Measurements from ENCODE around the gene MAP1S. TPM values are rescaled to one million over a fixed set of nuclear protein-coding genes. Genes with fewer than 3 reads are reported as not detected.

The MAP1S gene
- total and polyA plus RNA-seq, 10 donors, result 15.0 to 63.1 (median 35.5) TPM

- Histone ChIP-seq H3K36me3 (no peaks in the 10 kb centered on the region), H3K27ac (no peak overlapping the region), H3K27me3 (replicated peaks in 1 of 7) (peaks cover 0 to 3% (median 0%) of the 10 kb centered on the region in 7 donors), H3K9me3 (no peaks in the 10 kb centered on the region), H3K4me1 (peaks cover 0 to 7% (median 3%) of the 10 kb centered on the region in 6 donors), H3K4me3 (no peak overlapping the region)
- intact Hi-C loops (cut with DNase I; ENCODE audit: low total_unique reads), result loop anchor here (5.0 kb wide), 1 partner anchor 55 kb away; no protein-coding TSS in a partner anchor
- WGBS, 5 donors, result 74 to 86% (median 84%) methylated on average over 6 of the region's 6 CpGs
- no peak for DNase-seq
- TF ChIP-seq POLR2A (IDR thresholded peaks at IDR 0.05) (no peak), CTCF (IDR thresholded peaks at IDR 0.05 in 8 of 11, conservative IDR thresholded peaks at IDR 0.05 in 3 of 11) (no peak), POLR2AphosphoS5 (IDR thresholded peaks at IDR 0.05) (no peak)
Observed at GRCh38 chr19:17711851-17712250, 7.4 kb upstream of the MAP1S start.

GRCh38 chr19:17716309-17716929 lies 2.9 kb upstream of the MAP1S start:
- 70 to 79% (median 76%) methylated on average over 4 of the region's 4 CpGs for WGBS, 5 donors

GRCh38 chr19:17718550-17718946 lies 732 bp upstream of the MAP1S start:
- intact Hi-C loops (cut with DNase I; ENCODE audit: low total_unique reads), result no loop called here
- Histone ChIP-seq H3K4me1 (peaks cover 37 to 72% (median 60%) of the 10 kb centered on the region in 6 donors), H3K27ac (peak overlapping the region in 2 of 8 donors; percentile 86 to 88), H3K4me3 (peak overlapping the region in 1 of 8 donors; percentile 98), H3K27me3 (replicated peaks in 1 of 7) (no peaks in the 10 kb centered on the region), H3K9me3 (no peaks in the 10 kb centered on the region), H3K36me3 (peaks cover 0 to 16% (median 2%) of the 10 kb centered on the region in 6 donors)
- TF ChIP-seq POLR2A (IDR thresholded peaks at IDR 0.05) (no peak), CTCF (IDR thresholded peaks at IDR 0.05 in 8 of 11, conservative IDR thresholded peaks at IDR 0.05 in 3 of 11) (no peak), POLR2AphosphoS5 (IDR thresholded peaks at IDR 0.05) (no peak)
- WGBS, 5 donors, result 72 to 90% (median 82%) methylated on average over 4 of the region's 4 CpGs
- DNase-seq, result no peak

More at GRCh38 chr19:17716309-17716929, 2.9 kb upstream of the MAP1S start:
- Histone ChIP-seq H3K4me3 (no peak overlapping the region), H3K36me3 (no peaks in the 10 kb centered on the region), H3K27me3 (replicated peaks in 1 of 7) (no peaks in the 10 kb centered on the region), H3K4me1 (peaks cover 28 to 50% (median 43%) of the 10 kb centered on the region in 6 donors), H3K9me3 (no peaks in the 10 kb centered on the region), H3K27ac (peak overlapping the region in 4 of 8 donors; percentile 30 to 83 (median 80))
- no peak for DNase-seq
- TF ChIP-seq POLR2A (IDR thresholded peaks at IDR 0.05), result no peak
- TF ChIP-seq POLR2AphosphoS5 (IDR thresholded peaks at IDR 0.05), result no peak
- no peak for TF ChIP-seq CTCF (IDR thresholded peaks at IDR 0.05 in 8 of 11, conservative IDR thresholded peaks at IDR 0.05 in 3 of 11)
- intact Hi-C loops (cut with DNase I; ENCODE audit: low total_unique reads), result no loop called here

GRCh38 chr19:17719730-17720400 lies 585 bp downstream of the MAP1S start:
- H3K4me3 ChIP-seq, result peak overlapping the region; percentile 63 to 98 (median 91)
- DNase-seq, result peak; percentile 85
- 3 to 6% (median 4%) methylated on average over 15 to 38 of the region's 38 CpGs for WGBS, 5 donors
- TF ChIP-seq POLR2A (IDR thresholded peaks at IDR 0.05) (no peak), CTCF (IDR thresholded peaks at IDR 0.05 in 8 of 11, conservative IDR thresholded peaks at IDR 0.05 in 3 of 11) (no peak), POLR2AphosphoS5 (IDR thresholded peaks at IDR 0.05) (no peak)
- peaks cover 0 to 30% (median 16%) of the 10 kb centered on the region in 6 donors for H3K36me3 ChIP-seq
- intact Hi-C loops (cut with DNase I; ENCODE audit: low total_unique reads), result no loop called here
- H3K27ac ChIP-seq, result peak overlapping the region in 7 of 8 donors; percentile 67 to 90 (median 83)
- no peaks in the 10 kb centered on the region for H3K9me3 ChIP-seq
- peaks cover 37 to 80% (median 62%) of the 10 kb centered on the region in 6 donors for H3K4me1 ChIP-seq
- H3K27me3 ChIP-seq (replicated peaks in 1 of 7), result no peaks in the 10 kb centered on the region

All from spleen (tissue), 11 donors.